Sigmoid colon (tissue), 7 donors: Measurements from ENCODE around the gene ZFAND3. TPM values are rescaled to one million over a fixed set of nuclear protein-coding genes. Genes with fewer than 3 reads are reported as not detected.

Experiments
- DNase-seq: peaks from one replicate; pipeline ENCODE4 v3.0.0-alpha.2; 2019
- H3K27ac ChIP-seq, 4 donors: fragments of 200-600 bp; sonication (generic); one replicate each; pipeline ENCODE4 v1.5.1; 2016 to 2019; ENCODE audit warnings: mild to moderate bottlenecking in 1 of 4
- H3K27me3 ChIP-seq, 3 donors: fragments of 200-600 bp; sonication (generic); one replicate each; pipeline ENCODE4 v1.5.1; 2019; ENCODE audit warnings: mild to moderate bottlenecking in 1 of 3
- H3K36me3 ChIP-seq, 4 donors: fragments of 200-600 bp; sonication (generic); one replicate each; pipeline ENCODE4 v1.5.1; 2016 to 2019
- H3K4me1 ChIP-seq, 4 donors: fragments of 200-600 bp; sonication (generic); one replicate each; pipeline ENCODE4 v1.5.1; 2017 to 2019
- H3K4me3 ChIP-seq, 4 donors: fragments of 200-600 bp; sonication (generic); one replicate each; pipeline ENCODE4 v1.5.1; 2017 to 2019; ENCODE audit warnings: mild to moderate bottlenecking in 2 of 4, moderate library complexity in 1 of 4
- H3K9me3 ChIP-seq, 4 donors: fragments of 200-600 bp in 3 of 4; sonication (generic) in 3 of 4; one replicate each; pipeline versions ENCODE4 v1.5.1 to v1.6.1; 2013 to 2019
- CTCF ChIP-seq, 4 experiments: fragments of 450-650 bp in 3 of 4; fragments of 200-600 bp in 1 of 4; IDR thresholded peaks; one replicate each; pipeline ENCODE4 v1.5.1; 2016 to 2019; ENCODE audit warnings: antibody characterized with exemption in 4 of 4, mild to moderate bottlenecking in 3 of 4, moderate library complexity in 2 of 4
- EP300 ChIP-seq, 4 donors: sonication (generic); formaldehyde crosslinking; IDR thresholded peaks; one replicate each; pipeline ENCODE4 v1.6.1; 2017; ENCODE audit warnings: antibody characterized with exemption in 4 of 4
- POLR2A ChIP-seq, 2 donors: fragments of 450-650 bp; IDR thresholded peaks; one replicate each; pipeline ENCODE4 v1.6.1; 2016; ENCODE audit warnings: antibody characterized with exemption in 2 of 2, mild to moderate bottlenecking in 2 of 2, moderate library complexity in 2 of 2
- POLR2AphosphoS5 ChIP-seq, 4 donors: sonication (generic); formaldehyde crosslinking; IDR thresholded peaks; one replicate each; pipeline ENCODE4 v1.6.1; 2017; ENCODE audit warnings: antibody characterized with exemption in 4 of 4
- WGBS, 2 donors: extraction: QIAGEN DNeasy Blood & Tissue Kit; methylation state at CpG; one replicate each; pipeline ENCODE4 v1.1.7; 2013; 5-methylcytosine and 5-hydroxymethylcytosine counted together
- intact Hi-C: fragments of 100-400 bp; cut with DNase I; formaldehyde crosslinking; loops from one replicate; pipeline ENCODE4 v1.15.1; 2023
- polyA plus RNA-seq, 3 donors: library from polyadenylated mRNA; stranded (reverse); fragments of 200-250 nt; gene quantifications; one replicate each; pipeline ENCODE4 v1.2.3, GENCODE V29; 2013
- total RNA-seq, 4 donors: library from RNA; depleted of rRNA; stranded (reverse); fragments of >200 nt; gene quantifications; one replicate each; pipeline ENCODE4 v1.1.0, GENCODE V29; 2016
- donor health status: healthy with polysubstance abuse.
- donor health status: Bipolar disorder and iron deficiency.
- donor health status: healthy.

Gene ZFAND3
- total and polyA plus RNA-seq, 7 donors: 32.4 to 54.8 (median 39.0) TPM

GRCh38 chr6:38168699-38169098 lies 349.2 kb downstream of the ZFAND3 start:
- Histone ChIP-seq H3K27me3 (no peaks in the 10 kb centered on the region), H3K36me3 (no peaks in the 10 kb centered on the region), H3K9me3 (no peaks in the 10 kb centered on the region), H3K27ac (no peak overlapping the region), H3K4me1 (peaks cover 0 to 15% (median 0%) of the 10 kb centered on the region in 4 donors), H3K4me3 (no peak overlapping the region)
- DNase-seq: no peak
- intact Hi-C loops: no loop called here
- TF ChIP-seq POLR2A (IDR thresholded peaks at IDR 0.05) (no peak), POLR2AphosphoS5 (IDR thresholded peaks at IDR 0.05) (no peak), CTCF (IDR thresholded peaks at IDR 0.05) (no peak), EP300 (IDR thresholded peaks at IDR 0.05) (no peak)
- 90 to 91% methylated on average over 8 of the region's 8 CpGs for WGBS, 2 donors

- DNase-seq: no peak
- Histone ChIP-seq H3K27ac (no peak overlapping the region), H3K4me3 (no peak overlapping the region), H3K4me1 (peaks cover 0 to 15% (median 0%) of the 10 kb centered on the region in 4 donors), H3K36me3 (no peaks in the 10 kb centered on the region), H3K9me3 (no peaks in the 10 kb centered on the region), H3K27me3 (no peaks in the 10 kb centered on the region)
- intact Hi-C loops: no loop called here
- TF ChIP-seq CTCF (IDR thresholded peaks at IDR 0.05): no peak
- no peak for TF ChIP-seq EP300 (IDR thresholded peaks at IDR 0.05)
- no peak for TF ChIP-seq POLR2A (IDR thresholded peaks at IDR 0.05)
- TF ChIP-seq POLR2AphosphoS5 (IDR thresholded peaks at IDR 0.05): no peak
- 57 to 74% methylated on average over 20 of the region's 20 CpGs for WGBS, 2 donors
Measured at GRCh38 chr6:38169221-38169976, 349.9 kb downstream of the ZFAND3 start.

GRCh38 chr6:38169977-38170526 lies 350.5 kb downstream of the ZFAND3 start:
- WGBS, 2 donors: 16 to 71% methylated on average over 19 of the region's 19 CpGs
- Histone ChIP-seq H3K4me3 (no peak overlapping the region), H3K27me3 (no peaks in the 10 kb centered on the region), H3K4me1 (peaks cover 0 to 15% (median 0%) of the 10 kb centered on the region in 4 donors), H3K9me3 (no peaks in the 10 kb centered on the region), H3K27ac (no peak overlapping the region), H3K36me3 (no peaks in the 10 kb centered on the region)
- intact Hi-C loops: no loop called here
- no peak for DNase-seq
- TF ChIP-seq EP300 (IDR thresholded peaks at IDR 0.05): no peak
- TF ChIP-seq POLR2AphosphoS5 (IDR thresholded peaks at IDR 0.05): no peak
- TF ChIP-seq CTCF (IDR thresholded peaks at IDR 0.05): no peak
- no peak for TF ChIP-seq POLR2A (IDR thresholded peaks at IDR 0.05)

GRCh38 chr6:38170666-38171355 lies 351.3 kb downstream of the ZFAND3 start:
- no peak for TF ChIP-seq EP300 (IDR thresholded peaks at IDR 0.05)
- no peak for TF ChIP-seq POLR2AphosphoS5 (IDR thresholded peaks at IDR 0.05)
- no peak for TF ChIP-seq POLR2A (IDR thresholded peaks at IDR 0.05)
- TF ChIP-seq CTCF (IDR thresholded peaks at IDR 0.05): no peak
- peaks cover 0 to 15% (median 0%) of the 10 kb centered on the region in 4 donors for H3K4me1 ChIP-seq

More at GRCh38 chr6:38170666-38171355, 351.3 kb downstream of the ZFAND3 start:
- H3K27ac ChIP-seq: no peak overlapping the region
- WGBS, 2 donors: 24 to 74% methylated on average over 14 of the region's 14 CpGs
- H3K36me3 ChIP-seq: no peaks in the 10 kb centered on the region
- no peak for DNase-seq
- no peaks in the 10 kb centered on the region for H3K9me3 ChIP-seq
- intact Hi-C loops: no loop called here
- H3K4me3 ChIP-seq: no peak overlapping the region
- H3K27me3 ChIP-seq: no peaks in the 10 kb centered on the region
